Mesothelial cell of epicardium (in vitro differentiated cells): ENCODE measurements around the gene NPPB. TPM values are rescaled to one million over a fixed set of nuclear protein-coding genes. Genes with fewer than 3 reads are reported as not detected.

Source experiments
- DNase-seq, 2 experiments: peaks; one replicate each; pipeline ENCODE4 v3.0.0; 2021; ENCODE audit warnings: low spot score in 2 of 2; ENCODE audit not compliant: unreplicated experiment in 2 of 2
- H3K27ac Mint-ChIP-seq: 2 replicates; pipeline ENCODE4 v1.8.0; 2021; ENCODE audit warnings: mixed read lengths
- H3K27me3 Mint-ChIP-seq: 2 replicates; pipeline ENCODE4 v1.8.0; 2021; ENCODE audit warnings: low read depth, mixed read lengths
- H3K36me3 Mint-ChIP-seq: 2 replicates; pipeline ENCODE4 v1.8.0; 2021; ENCODE audit warnings: mixed read lengths
- H3K4me1 Mint-ChIP-seq: 2 replicates; pipeline ENCODE4 v1.8.0; 2021; ENCODE audit warnings: mixed read lengths
- H3K4me3 Mint-ChIP-seq: 2 replicates; pipeline ENCODE4 v1.8.0; 2021; ENCODE audit warnings: mild to moderate bottlenecking, moderate library complexity, mixed read lengths
- H3K9me3 Mint-ChIP-seq: 2 replicates; pipeline ENCODE4 v1.8.0; 2021; ENCODE audit warnings: mixed read lengths
- total RNA-seq: library from RNA; stranded (reverse); gene quantifications from 3 replicates; pipeline ENCODE4 v1.2.1, GENCODE V29; 2021
- TF ChIP-seq, protein P1 (sequence below): fragments of 200-600 bp; sonication (generic); IDR thresholded peaks from one replicate; pipeline ENCODE4 v1.5.0; 2021; ENCODE audit warnings: antibody characterized with exemption; ENCODE audit not compliant: unreplicated experiment

Gene NPPB
- total RNA-seq, 1 donor from 2014 or later, result 1.3 TPM

DNA sequence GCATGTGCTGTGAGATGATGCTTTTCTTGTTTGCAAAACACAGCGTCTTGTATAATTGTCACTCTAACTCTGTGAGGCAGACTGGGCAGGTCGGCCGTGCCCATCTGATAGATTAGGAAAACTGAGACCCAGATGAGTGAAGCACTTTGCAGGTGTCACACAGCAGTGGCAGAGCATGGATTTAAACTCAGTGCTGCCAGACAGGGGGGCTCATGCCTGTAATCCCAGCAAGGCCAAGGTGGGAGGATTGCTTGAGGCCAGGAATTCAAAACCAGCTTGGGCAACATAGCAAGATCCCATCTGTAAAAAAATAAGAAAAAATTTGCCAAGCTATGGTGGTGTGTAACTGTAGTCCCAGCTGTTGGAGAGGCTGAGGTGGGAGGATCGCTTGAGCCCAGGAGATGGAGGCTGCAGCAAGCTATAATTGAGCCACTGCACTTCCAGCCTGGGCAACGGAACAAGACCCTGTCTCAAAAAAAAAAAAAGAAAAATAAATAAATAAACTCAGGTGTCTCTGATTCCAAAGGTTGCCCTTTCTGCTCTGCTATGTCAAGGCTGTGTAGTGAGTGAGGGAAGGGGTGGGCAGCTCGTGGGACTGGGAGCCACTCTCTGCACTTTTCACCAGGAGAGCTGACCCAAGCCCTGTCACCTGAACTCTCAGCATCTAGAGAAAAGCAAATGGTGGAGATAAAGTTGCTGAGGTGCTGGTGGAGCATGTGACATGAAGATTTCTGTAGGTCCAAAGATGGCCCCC is 32.9 kb upstream of the NPPB start:
- no peak for DNase-seq
- H3K36me3 Mint-ChIP-seq, result no peaks in the 10 kb centered on the region
- no peaks in the 10 kb centered on the region for H3K9me3 Mint-ChIP-seq
- H3K27me3 Mint-ChIP-seq, result peaks cover 8% of the 10 kb centered on the region
- TF ChIP-seq, protein P1, sequence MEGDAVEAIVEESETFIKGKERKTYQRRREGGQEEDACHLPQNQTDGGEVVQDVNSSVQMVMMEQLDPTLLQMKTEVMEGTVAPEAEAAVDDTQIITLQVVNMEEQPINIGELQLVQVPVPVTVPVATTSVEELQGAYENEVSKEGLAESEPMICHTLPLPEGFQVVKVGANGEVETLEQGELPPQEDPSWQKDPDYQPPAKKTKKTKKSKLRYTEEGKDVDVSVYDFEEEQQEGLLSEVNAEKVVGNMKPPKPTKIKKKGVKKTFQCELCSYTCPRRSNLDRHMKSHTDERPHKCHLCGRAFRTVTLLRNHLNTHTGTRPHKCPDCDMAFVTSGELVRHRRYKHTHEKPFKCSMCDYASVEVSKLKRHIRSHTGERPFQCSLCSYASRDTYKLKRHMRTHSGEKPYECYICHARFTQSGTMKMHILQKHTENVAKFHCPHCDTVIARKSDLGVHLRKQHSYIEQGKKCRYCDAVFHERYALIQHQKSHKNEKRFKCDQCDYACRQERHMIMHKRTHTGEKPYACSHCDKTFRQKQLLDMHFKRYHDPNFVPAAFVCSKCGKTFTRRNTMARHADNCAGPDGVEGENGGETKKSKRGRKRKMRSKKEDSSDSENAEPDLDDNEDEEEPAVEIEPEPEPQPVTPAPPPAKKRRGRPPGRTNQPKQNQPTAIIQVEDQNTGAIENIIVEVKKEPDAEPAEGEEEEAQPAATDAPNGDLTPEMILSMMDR, result no peak
- no peak overlapping the region for H3K27ac Mint-ChIP-seq
- peaks cover 2% of the 10 kb centered on the region for H3K4me1 Mint-ChIP-seq
- no peak overlapping the region for H3K4me3 Mint-ChIP-seq

DNA sequence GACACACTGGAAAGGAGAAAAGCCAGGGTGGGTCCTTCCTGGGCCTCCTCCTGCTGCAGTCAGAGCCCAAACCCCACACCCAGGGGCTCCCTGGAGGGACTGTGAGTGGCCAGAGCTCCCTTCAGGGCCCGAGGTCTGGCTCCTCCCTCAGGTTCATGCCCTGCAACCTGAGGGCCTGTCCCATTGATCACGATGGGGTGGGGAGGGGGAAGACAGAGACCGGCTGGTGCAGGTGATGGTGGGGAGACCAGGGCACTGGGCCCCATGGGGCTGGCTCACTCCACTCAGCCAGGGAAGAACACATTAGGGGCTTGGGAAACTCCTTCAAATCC is 30.1 kb upstream of the NPPB start:
- peaks cover under 1% of the 10 kb centered on the region for H3K27me3 Mint-ChIP-seq
- H3K27ac Mint-ChIP-seq, result no peak overlapping the region
- no peaks in the 10 kb centered on the region for H3K36me3 Mint-ChIP-seq
- peaks cover 2% of the 10 kb centered on the region for H3K4me1 Mint-ChIP-seq
- no peaks in the 10 kb centered on the region for H3K9me3 Mint-ChIP-seq
- TF ChIP-seq, protein P1, result no peak
- no peak overlapping the region for H3K4me3 Mint-ChIP-seq
- no peak for DNase-seq

DNA sequence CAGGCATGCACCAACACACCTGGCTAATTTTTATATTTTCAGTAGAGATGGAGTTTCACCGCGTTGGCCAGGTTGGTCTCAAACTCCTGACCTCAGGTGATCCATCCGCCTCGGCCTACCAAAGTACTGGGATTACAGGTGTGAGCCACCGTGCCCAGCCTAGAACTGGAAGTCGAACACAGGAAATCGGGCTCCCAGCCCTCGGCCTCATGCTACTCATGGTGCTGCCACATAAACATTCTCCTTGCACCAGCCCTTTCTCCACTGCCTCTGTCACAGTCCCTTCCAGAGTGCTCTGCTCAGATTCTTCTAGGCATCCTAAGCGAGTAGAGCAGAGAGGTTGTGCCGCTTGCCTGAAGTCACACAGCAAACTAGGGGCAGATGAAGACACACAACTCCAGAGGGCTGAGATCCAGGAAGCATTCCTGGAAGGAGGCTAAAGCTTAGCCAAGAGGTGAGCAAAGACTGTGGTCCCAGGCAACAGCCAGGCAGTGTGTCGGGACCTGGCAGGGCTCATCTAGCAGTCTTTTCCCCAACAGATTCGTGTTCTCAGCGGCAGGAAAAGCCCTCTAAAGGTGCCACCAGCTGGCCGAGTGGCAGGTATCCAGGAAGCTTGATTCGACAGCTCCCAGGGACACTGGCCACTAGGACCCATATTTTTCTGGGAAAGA is 29.6 kb upstream of the NPPB start:
- Mint-ChIP-seq H3K4me1 (peaks cover 2% of the 10 kb centered on the region), H3K4me3 (no peak overlapping the region), H3K9me3 (no peaks in the 10 kb centered on the region), H3K27me3 (no peaks in the 10 kb centered on the region), H3K36me3 (no peaks in the 10 kb centered on the region), H3K27ac (no peak overlapping the region)
- TF ChIP-seq, protein P1, result no peak
- DNase-seq, result no peak

DNA sequence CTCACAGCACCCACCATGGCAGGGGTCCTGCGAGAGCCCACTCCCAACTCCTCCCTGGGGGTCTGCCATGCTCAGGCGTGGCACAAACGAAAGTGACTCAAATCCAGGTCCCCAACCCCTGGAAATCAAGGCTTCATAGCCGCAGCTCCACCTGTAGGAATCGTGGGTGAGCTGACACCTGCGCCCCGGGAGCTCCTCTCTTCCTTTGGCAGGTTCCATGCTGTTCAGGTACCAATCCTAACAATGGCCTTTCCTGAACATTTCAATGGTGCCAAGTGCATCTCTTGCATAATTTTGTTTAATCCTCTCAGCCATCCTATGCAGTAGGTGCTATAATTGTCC is 28.9 kb upstream of the NPPB start:
- Mint-ChIP-seq H3K36me3 (no peaks in the 10 kb centered on the region), H3K27me3 (no peaks in the 10 kb centered on the region), H3K27ac (no peak overlapping the region), H3K4me1 (peaks cover 9% of the 10 kb centered on the region), H3K9me3 (no peaks in the 10 kb centered on the region), H3K4me3 (no peak overlapping the region)
- no peak for DNase-seq
- TF ChIP-seq, protein P1, result no peak

DNA sequence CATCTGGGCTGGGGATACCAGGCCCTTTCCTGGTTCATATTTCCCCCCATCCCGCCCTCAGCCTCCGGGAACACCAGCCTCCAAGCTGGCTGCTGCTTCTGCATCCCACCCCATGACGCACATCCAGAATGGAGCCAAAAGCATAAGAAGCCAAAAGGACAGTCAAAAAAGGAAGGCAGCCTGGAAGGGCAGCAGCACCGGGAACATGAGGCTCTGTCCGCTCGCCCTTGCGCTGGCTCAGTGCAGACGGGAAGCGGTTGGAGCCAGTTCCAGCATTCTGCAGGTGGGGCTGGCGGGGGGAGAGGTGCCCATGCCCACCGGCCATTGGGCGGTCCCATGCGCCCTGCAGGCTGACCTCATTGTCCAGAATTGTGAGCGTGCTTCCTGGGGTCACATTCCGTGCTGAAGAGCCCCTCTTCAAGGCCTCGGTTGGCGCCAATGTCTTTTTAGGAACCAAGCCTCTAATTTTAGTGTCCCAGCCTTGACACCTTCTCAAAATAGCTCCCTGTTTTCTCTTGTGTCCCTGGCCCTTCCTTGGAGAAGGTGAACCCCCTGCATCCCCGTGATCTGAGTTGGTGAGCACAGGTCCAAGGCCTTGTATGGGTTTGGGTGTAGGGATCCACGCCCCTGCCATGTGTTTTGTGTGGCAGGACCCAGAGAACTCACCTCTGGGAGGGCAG is 28.4 kb upstream of the NPPB start:
- peaks cover 12% of the 10 kb centered on the region for H3K4me1 Mint-ChIP-seq
- H3K36me3 Mint-ChIP-seq, result no peaks in the 10 kb centered on the region
- no peaks in the 10 kb centered on the region for H3K9me3 Mint-ChIP-seq
- no peak overlapping the region for H3K4me3 Mint-ChIP-seq
- no peak for DNase-seq
- no peaks in the 10 kb centered on the region for H3K27me3 Mint-ChIP-seq
- H3K27ac Mint-ChIP-seq, result no peak overlapping the region
- TF ChIP-seq, protein P1, result no peak
